ENCODE results near the gene GREB1L. TPM values are rescaled to one million over a fixed set of nuclear protein-coding genes. Genes with fewer than 3 reads are reported as not detected.

Gene GREB1L
- total RNA-seq, 2 experiments from 2014 or later = not detected

- Mint-ChIP-seq H3K27ac (no peak overlapping the region), H3K4me3 (no peak overlapping the region), H3K27me3 (no peaks in the 10 kb centered on the region), H3K36me3 (ENCODE audit: low read depth) (peaks cover 16% of the 10 kb centered on the region), H3K9me3 (ENCODE audit: low read depth) (no peaks in the 10 kb centered on the region), H3K4me1 (no peaks in the 10 kb centered on the region)
- intact Hi-C loops (cut with DNase I, micrococcal nuclease) = no loop called here
- CTCF ChIA-PET = no interaction called here
- DNase-seq (no peak), ATAC-seq (no peak)
- POLR2A ChIA-PET = no interaction called here
Observed at GRCh38 chr18:21538230-21538629, 296.2 kb downstream of the GREB1L start.

- Mint-ChIP-seq H3K27me3 (no peaks in the 10 kb centered on the region), H3K27ac (no peak overlapping the region), H3K9me3 (ENCODE audit: low read depth) (no peaks in the 10 kb centered on the region), H3K4me3 (no peak overlapping the region), H3K36me3 (ENCODE audit: low read depth) (peaks cover 36% of the 10 kb centered on the region), H3K4me1 (no peaks in the 10 kb centered on the region)
- DNase-seq (no peak), ATAC-seq (no peak)
- ChIA-PET POLR2A (no interaction called here), CTCF (interaction anchor here (0.6 kb wide), 1 partner anchor 271 kb away, joined by 5 read pairs; no protein-coding TSS in a partner anchor)
- intact Hi-C loops (cut with DNase I, micrococcal nuclease) = no loop called here
Observed at GRCh38 chr18:21546423-21546822, 304.4 kb downstream of the GREB1L start.

- no peak for ATAC-seq
- Mint-ChIP-seq H3K4me3 (no peak overlapping the region), H3K27ac (no peak overlapping the region), H3K36me3 (ENCODE audit: low read depth) (peaks cover 43% of the 10 kb centered on the region), H3K9me3 (ENCODE audit: low read depth) (no peaks in the 10 kb centered on the region), H3K27me3 (no peaks in the 10 kb centered on the region), H3K4me1 (peaks cover 8% of the 10 kb centered on the region)
- intact Hi-C loops (cut with DNase I, micrococcal nuclease) = no loop called here
- DNase-seq = no peak
- ChIA-PET POLR2A (no interaction called here), CTCF (interaction anchor here (0.5 to 0.7 kb wide), 2 partner anchors 40 to 52 kb away, joined by 4 read pairs; partner anchors contain the start of gene ESCO1)
Observed at GRCh38 chr18:21548647-21549046, 306.6 kb downstream of the GREB1L start.

GRCh38 chr18:21550510-21550970, 308.5 kb downstream of the GREB1L start:
- Mint-ChIP-seq H3K36me3 (ENCODE audit: low read depth) (peaks cover 50% of the 10 kb centered on the region), H3K9me3 (ENCODE audit: low read depth) (no peaks in the 10 kb centered on the region), H3K27ac (no peak overlapping the region), H3K4me1 (peaks cover 8% of the 10 kb centered on the region), H3K4me3 (no peak overlapping the region), H3K27me3 (no peaks in the 10 kb centered on the region)
- intact Hi-C loops (cut with DNase I, micrococcal nuclease) = no loop called here
- ChIA-PET CTCF (no interaction called here), POLR2A (no interaction called here)
- DNase-seq (no peak), ATAC-seq (no peak)

GRCh38 chr18:21557607-21558253, 315.7 kb downstream of the GREB1L start:
- peaks cover under 1% of the 10 kb centered on the region for H3K4me1 Mint-ChIP-seq
- H3K9me3 Mint-ChIP-seq (ENCODE audit: low read depth) = no peaks in the 10 kb centered on the region
- ATAC-seq (no peak), DNase-seq (no peak)
- CTCF ChIA-PET = interaction anchor here (1.4 kb wide), 1 partner anchor 55 kb away, joined by 5 read pairs; no protein-coding TSS in a partner anchor
- no peak overlapping the region for H3K27ac Mint-ChIP-seq
- intact Hi-C loops (cut with DNase I, micrococcal nuclease) = loop anchor here in 1 of 2 experiments (5.0 kb wide), 1 partner anchor 40 kb away; no protein-coding TSS in a partner anchor
- H3K36me3 Mint-ChIP-seq (ENCODE audit: low read depth) = peaks cover 35% of the 10 kb centered on the region
- POLR2A ChIA-PET = no interaction called here
- H3K27me3 Mint-ChIP-seq = no peaks in the 10 kb centered on the region
- no peak overlapping the region for H3K4me3 Mint-ChIP-seq

- POLR2A ChIA-PET = interaction anchor here (0.6 kb wide), 1 partner anchor 50 kb away, joined by 4 read pairs; no protein-coding TSS in a partner anchor
Observed at GRCh38 chr18:21559195-21559594, 317.2 kb downstream of the GREB1L start.

GRCh38 chr18:21571772-21572171, 329.7 kb downstream of the GREB1L start:
- POLR2A ChIA-PET = no interaction called here
- DNase-seq (no peak), ATAC-seq (no peak)
- H3K4me3 Mint-ChIP-seq = no peak overlapping the region
- no peak overlapping the region for H3K27ac Mint-ChIP-seq
- intact Hi-C loops (cut with DNase I, micrococcal nuclease) = loop anchor here in 1 of 2 experiments (10.0 kb wide), 1 partner anchor 377 kb away; no protein-coding TSS in a partner anchor
- CTCF ChIA-PET = no interaction called here
- no peaks in the 10 kb centered on the region for H3K27me3 Mint-ChIP-seq
- no peaks in the 10 kb centered on the region for H3K9me3 Mint-ChIP-seq (ENCODE audit: low read depth)
- peaks cover 46% of the 10 kb centered on the region for H3K36me3 Mint-ChIP-seq (ENCODE audit: low read depth)
- H3K4me1 Mint-ChIP-seq = peaks cover 2% of the 10 kb centered on the region

More at GRCh38 chr18:21559195-21559594, 317.2 kb downstream of the GREB1L start:
- intact Hi-C loops (cut with DNase I, micrococcal nuclease) = loop anchor here in 1 of 2 experiments (5.0 kb wide), 1 partner anchor 42 kb away; no protein-coding TSS in a partner anchor
- DNase-seq = no peak
- no peaks in the 10 kb centered on the region for H3K4me1 Mint-ChIP-seq
- CTCF ChIA-PET = no interaction called here
- no peak overlapping the region for H3K4me3 Mint-ChIP-seq
- H3K9me3 Mint-ChIP-seq (ENCODE audit: low read depth) = no peaks in the 10 kb centered on the region
- ATAC-seq = no peak
- no peak overlapping the region for H3K27ac Mint-ChIP-seq
- peaks cover 33% of the 10 kb centered on the region for H3K36me3 Mint-ChIP-seq (ENCODE audit: low read depth)
- no peaks in the 10 kb centered on the region for H3K27me3 Mint-ChIP-seq

Other genes starting within 250 kb of the GREB1L start
- 10 to 100 TPM; 47.1 to 55.5 TPM for gene ROCK1, start 130.4 kb upstream of the GREB1L start, total RNA-seq